Large intestine (tissue), 3 donors: ENCODE results near the gene MMAA. TPM values are rescaled to one million over a fixed set of nuclear protein-coding genes. Genes with fewer than 3 reads are reported as not detected.
"Not testable (repeated sequence)": the region's sequence is repeated elsewhere in the genome, so short reads cannot be mapped to it uniquely, and the experiment has no call there.

Experiments used
- DNase-seq, 2 donors: peaks; one replicate each; pipeline versions ENCODE4 v3.0.0 to v3.0.0-alpha.2; 2013
- H3K27ac ChIP-seq: one replicate; pipeline ENCODE4 v1.5.1; 2013; ENCODE audit warnings: low read length
- H3K27me3 ChIP-seq: 2 replicates; pipeline ENCODE4 v1.6.1; 2013; ENCODE audit warnings: low read length; ENCODE audit not compliant: control insufficient read depth, insufficient read depth
- H3K36me3 ChIP-seq: 2 replicates; pipeline ENCODE4 v1.6.1; 2013; ENCODE audit warnings: low read length; ENCODE audit not compliant: control insufficient read depth, insufficient read depth
- H3K4me1 ChIP-seq: one replicate; pipeline ENCODE4 v1.6.1; 2013; ENCODE audit warnings: low read length; ENCODE audit not compliant: control insufficient read depth, insufficient read depth
- H3K4me3 ChIP-seq: one replicate; pipeline ENCODE4 v1.5.1; 2013; ENCODE audit warnings: low read length
- H3K9me3 ChIP-seq: one replicate; pipeline ENCODE4 v1.6.1; 2013; ENCODE audit warnings: mild to moderate bottlenecking, low read depth, low read length, moderate library complexity; ENCODE audit not compliant: control insufficient read depth
- WGBS: methylation state at CpG from one replicate; pipeline ENCODE4 v1.1.5; 2013; ENCODE audit warnings: low lambda C conversion rate; ENCODE audit not compliant: insufficient coverage; 5-methylcytosine and 5-hydroxymethylcytosine counted together
- polyA plus RNA-seq: library from polyadenylated mRNA; unstranded; fragments of 120-200 nt; gene quantifications from one replicate; pipeline ENCODE4 v1.2.1, GENCODE V29; 2013

The MMAA gene
- polyA plus RNA-seq, 1 donor = 13.7 TPM

- Histone ChIP-seq H3K27ac (no peak overlapping the region), H3K36me3 (no peaks in the 10 kb centered on the region), H3K4me3 (no peak overlapping the region), H3K27me3 (no peaks in the 10 kb centered on the region), H3K4me1 (no peaks in the 10 kb centered on the region), H3K9me3 (peaks cover 12% of the 10 kb centered on the region)
- DNase-seq = no peak
Observed at GRCh38 chr4:145605941-145606340, 13.2 kb upstream of the MMAA start.

- DNase-seq = peak; percentile 60 to 61
- 50% methylated on average over 2 of the region's 4 CpGs for WGBS
Observed at GRCh38 chr4:145609481-145610427, 9.4 kb upstream of the MMAA start.

GRCh38 chr4:145613566-145614232, 5.5 kb upstream of the MMAA start:
- H3K4me1 ChIP-seq = no peaks in the 10 kb centered on the region
- H3K27me3 ChIP-seq = no peaks in the 10 kb centered on the region
- WGBS = 77% methylated on average over 2 of the region's 5 CpGs
- H3K9me3 ChIP-seq = no peaks in the 10 kb centered on the region
- no peak overlapping the region for H3K4me3 ChIP-seq
- no peak overlapping the region for H3K27ac ChIP-seq
- no peak for DNase-seq
- H3K36me3 ChIP-seq = no peaks in the 10 kb centered on the region

More at GRCh38 chr4:145609481-145610427, 9.4 kb upstream of the MMAA start:
- Histone ChIP-seq H3K27ac (no peak overlapping the region), H3K9me3 (peaks cover 12% of the 10 kb centered on the region), H3K4me3 (no peak overlapping the region), H3K27me3 (no peaks in the 10 kb centered on the region), H3K4me1 (no peaks in the 10 kb centered on the region), H3K36me3 (no peaks in the 10 kb centered on the region)

GRCh38 chr4:145614233-145614610, 5.0 kb upstream of the MMAA start:
- WGBS = no CpG with 5 or more reads among the region's 2 CpGs
- Histone ChIP-seq H3K9me3 (no peaks in the 10 kb centered on the region), H3K36me3 (no peaks in the 10 kb centered on the region), H3K27me3 (no peaks in the 10 kb centered on the region), H3K4me1 (no peaks in the 10 kb centered on the region), H3K27ac (no peak overlapping the region), H3K4me3 (no peak overlapping the region)
- no peak for DNase-seq

- H3K9me3 ChIP-seq = no peaks in the 10 kb centered on the region
- H3K4me3 ChIP-seq = peak overlapping the region; percentile 56
- H3K27me3 ChIP-seq = no peaks in the 10 kb centered on the region
- H3K4me1 ChIP-seq = no peaks in the 10 kb centered on the region
- no CpG with 5 or more reads among the region's 19 CpGs for WGBS
- no peak for DNase-seq
- H3K27ac ChIP-seq = peak overlapping the region; percentile 99
- H3K36me3 ChIP-seq = no peaks in the 10 kb centered on the region
Observed at GRCh38 chr4:145618210-145618931, 814 bp upstream of the MMAA start.

- peak overlapping the region; percentile 99 for H3K27ac ChIP-seq
- H3K4me3 ChIP-seq = peak overlapping the region; percentile 56
- no peaks in the 10 kb centered on the region for H3K9me3 ChIP-seq
- no peaks in the 10 kb centered on the region for H3K4me1 ChIP-seq
- 0% methylated on average over 3 of the region's 9 CpGs for WGBS
- no peaks in the 10 kb centered on the region for H3K36me3 ChIP-seq
- peak; percentile 82 to 90 for DNase-seq
- no peaks in the 10 kb centered on the region for H3K27me3 ChIP-seq
Observed at GRCh38 chr4:145619639-145619996, 433 bp downstream of the MMAA start.

GRCh38 chr4:145622067-145622466, 2.9 kb downstream of the MMAA start:
- not testable (repeated sequence) for H3K4me1 ChIP-seq, H3K9me3 ChIP-seq, H3K27ac ChIP-seq, H3K27me3 ChIP-seq, H3K36me3 ChIP-seq, DNase-seq, H3K4me3 ChIP-seq
- WGBS = no CpG with 5 or more reads among the region's 1 CpG

- Histone ChIP-seq H3K4me1 (no peaks in the 10 kb centered on the region), H3K4me3 (no peak overlapping the region), H3K27me3 (no peaks in the 10 kb centered on the region), H3K36me3 (no peaks in the 10 kb centered on the region), H3K9me3 (no peaks in the 10 kb centered on the region), H3K27ac (no peak overlapping the region)
- WGBS = no CpG with 5 or more reads among the region's 1 CpG
- no peak for DNase-seq
Observed at GRCh38 chr4:145623831-145624230, 4.6 kb downstream of the MMAA start.

- Histone ChIP-seq H3K27me3 (no peaks in the 10 kb centered on the region), H3K4me3 (no peak overlapping the region), H3K4me1 (no peaks in the 10 kb centered on the region), H3K27ac (no peak overlapping the region), H3K36me3 (no peaks in the 10 kb centered on the region), H3K9me3 (no peaks in the 10 kb centered on the region)
- 97% methylated on average over 3 of the region's 10 CpGs for WGBS
- DNase-seq = peak in 1 of 2 donors; percentile 45
Observed at GRCh38 chr4:145625677-145626622, 6.8 kb downstream of the MMAA start.

GRCh38 chr4:145626623-145626982, 7.4 kb downstream of the MMAA start:
- H3K4me3 ChIP-seq = no peak overlapping the region
- H3K27ac ChIP-seq = no peak overlapping the region
- no peaks in the 10 kb centered on the region for H3K36me3 ChIP-seq
- no peaks in the 10 kb centered on the region for H3K27me3 ChIP-seq
- WGBS = no CpG with 5 or more reads among the region's 2 CpGs
- H3K4me1 ChIP-seq = no peaks in the 10 kb centered on the region
- DNase-seq = no peak
- H3K9me3 ChIP-seq = no peaks in the 10 kb centered on the region
